Measurements from ENCODE around the gene RFK. TPM values are rescaled to one million over a fixed set of nuclear protein-coding genes. Genes with fewer than 3 reads are reported as not detected.
A peak's percentile ranks its signal among the peaks of the same experiment; 100 is the strongest.
"Not testable (repeated sequence)": the region's sequence is repeated elsewhere in the genome, so short reads cannot be mapped to it uniquely, and the experiment has no call there.

Gene RFK
- 22.3 and 28.7 TPM in 2 replicates for total RNA-seq

- Histone ChIP-seq H3K27me3 (ENCODE audit: control insufficient read depth, insufficient read depth, low read length) (no peaks in the 10 kb centered on the region), H3K4me3 (ENCODE audit: low read depth, low read length) (peak within 1 kb of the TSS; percentile 93), H3K36me3 (ENCODE audit: control insufficient read depth, insufficient read depth, low read length) (no peaks in the 10 kb centered on the region)
- peak; percentile 52 for TF ChIP-seq CTCF (IDR thresholded peaks at IDR 0.05; ENCODE audit: insufficient read depth, low read length, severe bottlenecking)
- FAIRE-seq = no peak
- DNase-seq (ENCODE audit: low read depth) = peak; percentile 78
Measured at GRCh38 chr9:76394195-76394959, at the start of gene RFK. TSS of gene RFK (minus strand) at chr9:76394426. CDS start at chr9:76394171, 255 bp downstream.

- DNase-seq (ENCODE audit: low read depth) (peak; percentile 62), FAIRE-seq (no peak)
- H3K36me3 ChIP-seq (ENCODE audit: control insufficient read depth, insufficient read depth, low read length) = no peaks in the 10 kb centered on the region
- TF ChIP-seq CTCF (IDR thresholded peaks at IDR 0.05; ENCODE audit: insufficient read depth, low read length, severe bottlenecking) = no peak
- no peaks in the 10 kb centered on the region for H3K27me3 ChIP-seq (ENCODE audit: control insufficient read depth, insufficient read depth, low read length)
- H3K4me3 ChIP-seq (ENCODE audit: low read depth, low read length) = no peak overlapping the region
Measured at GRCh38 chr9:76443887-76444286, 49.7 kb upstream of the RFK start.

- peak; percentile 77 for DNase-seq (ENCODE audit: low read depth)
- H3K36me3 ChIP-seq (ENCODE audit: control insufficient read depth, insufficient read depth, low read length) = no peaks in the 10 kb centered on the region
- TF ChIP-seq CTCF (IDR thresholded peaks at IDR 0.05; ENCODE audit: insufficient read depth, low read length, severe bottlenecking) = no peak
- no peak overlapping the region for H3K4me3 ChIP-seq (ENCODE audit: low read depth, low read length)
- FAIRE-seq = no peak
- no peaks in the 10 kb centered on the region for H3K27me3 ChIP-seq (ENCODE audit: control insufficient read depth, insufficient read depth, low read length)
Measured at GRCh38 chr9:76441551-76442322, 47.5 kb upstream of the RFK start.

- Histone ChIP-seq H3K27me3 (ENCODE audit: control insufficient read depth, insufficient read depth, low read length) (no peaks in the 10 kb centered on the region), H3K4me3 (ENCODE audit: low read depth, low read length) (no peak overlapping the region), H3K36me3 (ENCODE audit: control insufficient read depth, insufficient read depth, low read length) (no peaks in the 10 kb centered on the region)
- DNase-seq (ENCODE audit: low read depth) (no peak), FAIRE-seq (no peak)
- TF ChIP-seq CTCF (IDR thresholded peaks at IDR 0.05; ENCODE audit: insufficient read depth, low read length, severe bottlenecking) = no peak
Measured at GRCh38 chr9:76438841-76439588, 44.8 kb upstream of the RFK start.

- not testable (repeated sequence) for H3K27me3 ChIP-seq (ENCODE audit: control insufficient read depth, insufficient read depth, low read length); FAIRE-seq; H3K36me3 ChIP-seq (ENCODE audit: control insufficient read depth, insufficient read depth, low read length); H3K4me3 ChIP-seq (ENCODE audit: low read depth, low read length); DNase-seq (ENCODE audit: low read depth)
Measured at GRCh38 chr9:76437017-76437699, 42.9 kb upstream of the RFK start.

- not testable (repeated sequence) for H3K36me3 ChIP-seq (ENCODE audit: control insufficient read depth, insufficient read depth, low read length); H3K4me3 ChIP-seq (ENCODE audit: low read depth, low read length); H3K27me3 ChIP-seq (ENCODE audit: control insufficient read depth, insufficient read depth, low read length); DNase-seq (ENCODE audit: low read depth); FAIRE-seq
Measured at GRCh38 chr9:76434897-76435296, 40.7 kb upstream of the RFK start.

All from bronchial epithelial cell (primary cell).